GM23248 (cell line): ENCODE results near the gene SOX5. TPM values are rescaled to one million over a fixed set of nuclear protein-coding genes. Genes with fewer than 3 reads are reported as not detected.

Experiments
- DNase-seq: peaks from one replicate; pipeline ENCODE4 v3.0.0-alpha.2; 2015
- H2AFZ ChIP-seq: fragments of 200-600 bp; sonication (generic); 2 replicates; pipeline ENCODE4 v1.6.1; 2016; ENCODE audit warnings: antibody characterized with exemption
- H3F3A ChIP-seq: fragments of 200-600 bp; sonication (generic); 2 replicates; pipeline ENCODE4 v1.6.1; 2016; ENCODE audit warnings: mild to moderate bottlenecking, antibody characterized with exemption, mixed run types; ENCODE audit not compliant: insufficient read depth
- H3K27ac ChIP-seq: fragments of 200-600 bp; sonication (generic); 2 replicates; pipeline ENCODE4 v1.5.1; 2016; ENCODE audit warnings: mild to moderate bottlenecking
- H3K27me3 ChIP-seq: fragments of 200-600 bp; sonication (generic); replicated peaks from 2 replicates; pipeline ENCODE4 v1.6.1; 2016; ENCODE audit warnings: mild to moderate bottlenecking; ENCODE audit not compliant: insufficient read depth
- H3K36me3 ChIP-seq: fragments of 200-600 bp; sonication (generic); 2 replicates; pipeline ENCODE4 v1.6.1; 2016; ENCODE audit warnings: low read depth, mild to moderate bottlenecking
- H3K4me1 ChIP-seq: fragments of 200-600 bp; sonication (generic); 2 replicates; pipeline ENCODE4 v1.6.1; 2016; ENCODE audit warnings: mild to moderate bottlenecking; ENCODE audit not compliant: insufficient read depth
- H3K4me2 ChIP-seq: fragments of 200-600 bp; sonication (generic); one replicate; pipeline ENCODE4 v1.6.1; 2016; ENCODE audit warnings: mild to moderate bottlenecking; ENCODE audit not compliant: unreplicated experiment
- H3K4me3 ChIP-seq: fragments of 200-600 bp; sonication (generic); 2 replicates; pipeline ENCODE4 v1.5.1; 2016; ENCODE audit warnings: mild to moderate bottlenecking
- H3K79me2 ChIP-seq: fragments of 200-600 bp; sonication (generic); 2 replicates; pipeline ENCODE4 v1.6.1; 2016; ENCODE audit warnings: mild to moderate bottlenecking; ENCODE audit not compliant: insufficient read depth
- H3K9ac ChIP-seq: fragments of 200-600 bp; sonication (generic); 2 replicates; pipeline ENCODE4 v1.6.1; 2016; ENCODE audit warnings: mild to moderate bottlenecking
- H3K9me2 ChIP-seq: fragments of 200-600 bp; sonication (generic); 2 replicates; pipeline ENCODE4 v1.6.1; 2016; ENCODE audit warnings: mixed run types, mild to moderate bottlenecking, moderate library complexity; ENCODE audit not compliant: insufficient read depth
- H3K9me3 ChIP-seq: fragments of 200-600 bp; sonication (generic); one replicate; pipeline ENCODE4 v1.6.1; 2017; ENCODE audit warnings: low read depth
- H4K20me1 ChIP-seq: fragments of 200-600 bp; sonication (generic); 2 replicates; pipeline ENCODE4 v1.6.0; 2016; ENCODE audit not compliant: insufficient read depth
- EZH2 ChIP-seq: fragments of 200-600 bp; sonication (generic); IDR thresholded peaks from 2 replicates; pipeline ENCODE4 v1.6.1; 2018; ENCODE audit warnings: antibody characterized with exemption, mild to moderate bottlenecking; ENCODE audit not compliant: insufficient read depth, poor library complexity, severe bottlenecking
- EZH2phosphoT487 ChIP-seq: fragments of 200-600 bp; sonication (generic); IDR thresholded peaks from 2 replicates; pipeline ENCODE4 v1.6.1; 2018; ENCODE audit warnings: antibody characterized with exemption, moderate library complexity, mild to moderate bottlenecking, low read depth; ENCODE audit not compliant: insufficient read depth
- WGBS, 2 experiments: methylation state at CpG; one replicate each; pipeline ENCODE4 v1.1.6; 2015 to 2017; ENCODE audit warnings: low lambda C conversion rate in 2 of 2, low coverage in 1 of 2; ENCODE audit errors: missing lambda C conversion rate in 2 of 2; 5-methylcytosine and 5-hydroxymethylcytosine counted together
- in situ Hi-C: fragments of 300-500 bp; cut with MboI; formaldehyde crosslinking; loops from 2 replicates; pipeline ENCODE4 v1.15.0; 2020
- polyA plus RNA-seq: library from polyadenylated mRNA; unstranded; fragments of >200 nt; fragmentation: Nextera tagmentation; extraction: Ambion mirVana; gene quantifications from 2 replicates; pipeline ENCODE4 v1.2.1, GENCODE V29; 2016
- total RNA-seq: library from RNA; depleted of rRNA; stranded (reverse); fragments of >200 nt; shearing (Covaris generic); gene quantifications from 2 replicates; pipeline ENCODE4 v1.2.3, GENCODE V29; 2014

SOX5 gene
- total and polyA plus RNA-seq, 2 experiments from 2014 or later = not detected

DNA sequence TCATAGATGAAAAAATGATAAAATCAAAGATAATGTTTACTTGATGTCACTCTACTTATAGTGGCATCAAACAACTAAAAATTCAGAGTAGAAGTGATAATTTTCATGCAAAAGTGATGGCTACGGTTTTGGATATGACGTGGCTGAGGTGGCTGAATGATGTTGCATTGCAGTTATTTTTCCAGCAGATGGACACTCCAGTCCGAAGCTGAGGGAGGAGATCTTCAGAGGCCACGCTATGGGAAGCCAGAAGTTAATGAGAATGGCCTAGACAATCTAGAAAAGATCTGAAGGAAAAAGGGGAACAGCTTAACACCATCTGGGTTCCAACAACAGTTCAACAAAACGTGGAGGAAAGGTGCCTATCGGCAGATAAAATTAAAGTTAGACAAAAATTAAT, 279.8 kb downstream of the SOX5 start:
- Histone ChIP-seq H3F3A (no peaks in the 10 kb centered on the region), H3K4me3 (no peak overlapping the region), H2AFZ (no peak overlapping the region), H3K27ac (no peak overlapping the region), H4K20me1 (no peaks in the 10 kb centered on the region), H3K36me3 (no peaks in the 10 kb centered on the region), H3K9ac (no peak overlapping the region), H3K9me2 (no peaks in the 10 kb centered on the region), H3K9me3 (no peaks in the 10 kb centered on the region), H3K4me1 (no peaks in the 10 kb centered on the region), H3K4me2 (no peak overlapping the region), H3K27me3 (no peaks in the 10 kb centered on the region), H3K79me2 (no peaks in the 10 kb centered on the region)
- TF ChIP-seq EZH2 (no peak), EZH2phosphoT487 (no peak)
- 16 to 17% methylated on average over 6 of the region's 6 CpGs for WGBS, 2 experiments
- DNase-seq = no peak
- in situ Hi-C loops = no loop called here

DNA sequence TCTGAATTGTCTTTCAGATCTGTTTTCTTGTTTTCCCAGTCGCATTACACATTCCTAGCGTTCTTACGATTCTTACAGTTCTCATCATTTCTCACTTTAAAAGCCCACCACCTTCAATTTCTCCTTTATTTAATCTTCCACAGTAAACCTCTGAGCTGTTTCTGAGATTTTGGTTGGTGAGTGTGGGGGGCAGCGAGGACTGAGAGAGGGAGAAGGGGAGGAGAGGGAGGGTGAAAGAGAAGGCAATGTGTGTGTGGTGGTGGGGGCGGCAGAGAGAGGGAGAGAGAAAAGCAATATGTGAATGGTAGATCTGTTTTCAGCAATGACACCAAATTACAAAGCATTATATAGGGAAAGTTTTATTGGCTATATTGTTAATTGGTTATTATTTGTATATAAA, 282.6 kb downstream of the SOX5 start:
- no peak overlapping the region for H3K9ac ChIP-seq
- H3K79me2 ChIP-seq = no peaks in the 10 kb centered on the region
- H3K27me3 ChIP-seq = no peaks in the 10 kb centered on the region
- TF ChIP-seq EZH2phosphoT487 = no peak
- no peak for TF ChIP-seq EZH2
- no peak overlapping the region for H3K27ac ChIP-seq
- H3K4me2 ChIP-seq = no peak overlapping the region
- H3K4me1 ChIP-seq = no peaks in the 10 kb centered on the region
- no peaks in the 10 kb centered on the region for H3K9me2 ChIP-seq
- H3F3A ChIP-seq = no peaks in the 10 kb centered on the region
- no peaks in the 10 kb centered on the region for H3K36me3 ChIP-seq
- DNase-seq = no peak
- no peak overlapping the region for H2AFZ ChIP-seq
- H3K4me3 ChIP-seq = no peak overlapping the region
- WGBS, 2 experiments = 32 to 34% methylated on average over 5 of the region's 5 CpGs
- in situ Hi-C loops = no loop called here
- no peaks in the 10 kb centered on the region for H4K20me1 ChIP-seq
- H3K9me3 ChIP-seq = no peaks in the 10 kb centered on the region

- Histone ChIP-seq H3F3A (no peaks in the 10 kb centered on the region), H3K9ac (no peak overlapping the region), H3K4me2 (no peak overlapping the region), H3K4me1 (no peaks in the 10 kb centered on the region), H3K9me3 (no peaks in the 10 kb centered on the region), H3K36me3 (no peaks in the 10 kb centered on the region), H3K79me2 (no peaks in the 10 kb centered on the region), H3K27me3 (no peaks in the 10 kb centered on the region), H3K27ac (no peak overlapping the region), H4K20me1 (no peaks in the 10 kb centered on the region), H2AFZ (no peak overlapping the region), H3K4me3 (no peak overlapping the region), H3K9me2 (no peaks in the 10 kb centered on the region)
- in situ Hi-C loops = no loop called here
- WGBS, 2 experiments = 27 to 39% methylated on average over 3 of the region's 3 CpGs
- TF ChIP-seq EZH2phosphoT487 (no peak), EZH2 (no peak)
- DNase-seq = no peak
These were observed 286.5 kb downstream of the SOX5 start for GRCh38 chr12:23662966-23663365.

DNA sequence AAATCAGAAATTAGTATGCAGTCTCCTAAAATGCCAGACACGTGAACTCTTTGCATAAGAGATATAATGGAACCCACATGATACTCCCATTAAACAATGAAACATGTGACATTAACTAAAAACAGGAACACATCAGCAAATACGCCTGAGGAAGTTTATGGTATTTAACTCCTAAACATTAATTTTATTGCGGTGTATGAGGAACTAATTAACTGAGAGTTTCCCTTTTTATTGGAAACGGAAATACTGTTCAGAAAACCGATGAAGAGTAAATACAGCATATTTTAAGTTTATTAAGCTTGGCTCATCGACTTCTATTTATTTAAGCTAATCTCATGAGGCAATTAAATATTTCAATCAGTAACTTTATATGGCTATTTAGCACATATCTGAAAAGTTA, 290.3 kb downstream of the SOX5 start:
- Histone ChIP-seq H3K9ac (no peak overlapping the region), H3K36me3 (no peaks in the 10 kb centered on the region), H3K27ac (no peak overlapping the region), H3K79me2 (no peaks in the 10 kb centered on the region), H3K4me2 (no peak overlapping the region), H4K20me1 (no peaks in the 10 kb centered on the region), H3K9me3 (no peaks in the 10 kb centered on the region), H2AFZ (no peak overlapping the region), H3K27me3 (no peaks in the 10 kb centered on the region), H3K4me1 (no peaks in the 10 kb centered on the region), H3K4me3 (no peak overlapping the region), H3F3A (no peaks in the 10 kb centered on the region), H3K9me2 (no peaks in the 10 kb centered on the region)
- TF ChIP-seq EZH2phosphoT487 (no peak), EZH2 (no peak)
- in situ Hi-C loops = no loop called here
- 5% methylated on average over 6 of the region's 6 CpGs for WGBS, 2 experiments
- DNase-seq = no peak

- no peak overlapping the region for H3K4me2 ChIP-seq
- no peaks in the 10 kb centered on the region for H3K36me3 ChIP-seq
- WGBS, 2 experiments = 4 to 19% methylated on average over 1 of the region's 1 CpG
- no peak overlapping the region for H3K9ac ChIP-seq
- H3K79me2 ChIP-seq = no peaks in the 10 kb centered on the region
- no peaks in the 10 kb centered on the region for H3K9me3 ChIP-seq
- no peak for TF ChIP-seq EZH2
- TF ChIP-seq EZH2phosphoT487 = no peak
- no peaks in the 10 kb centered on the region for H4K20me1 ChIP-seq
- H2AFZ ChIP-seq = no peak overlapping the region
- DNase-seq = no peak
- in situ Hi-C loops = no loop called here
- no peaks in the 10 kb centered on the region for H3F3A ChIP-seq
- H3K27me3 ChIP-seq = no peaks in the 10 kb centered on the region
- H3K4me1 ChIP-seq = no peaks in the 10 kb centered on the region
- no peaks in the 10 kb centered on the region for H3K9me2 ChIP-seq
- H3K4me3 ChIP-seq = no peak overlapping the region
- no peak overlapping the region for H3K27ac ChIP-seq
These were observed 291.9 kb downstream of the SOX5 start for GRCh38 chr12:23657598-23657997.
